CD4-positive, alpha-beta T cell treated with Interleukin-17A for 4 hours (primary cell): ENCODE results near the gene STUM.

Experiments
- DNase-seq: peaks from one replicate; pipeline ENCODE4 v3.0.0-alpha.2; 2020; ENCODE audit warnings: mixed read lengths

The STUM gene

DNA sequence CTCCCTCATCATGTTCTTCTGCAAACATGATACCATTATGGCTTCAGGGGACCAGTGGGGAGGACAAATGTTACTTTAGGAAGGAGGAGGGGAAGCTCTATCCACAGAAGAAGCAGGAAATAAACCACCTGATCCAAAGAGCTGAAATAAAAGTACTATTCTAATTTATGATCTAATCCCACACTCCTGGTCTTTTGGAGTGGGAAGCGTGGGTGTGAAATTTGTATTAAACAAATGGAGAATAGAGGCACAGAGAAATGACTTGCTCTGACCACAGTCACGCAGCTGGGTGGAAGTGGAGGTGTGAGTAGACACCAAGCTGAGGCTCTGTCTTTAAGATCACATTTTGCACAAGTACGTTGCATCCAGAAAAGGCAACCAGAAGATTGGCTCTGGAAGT lies 14.5 kb upstream of the STUM start:
- no peak for DNase-seq

DNA sequence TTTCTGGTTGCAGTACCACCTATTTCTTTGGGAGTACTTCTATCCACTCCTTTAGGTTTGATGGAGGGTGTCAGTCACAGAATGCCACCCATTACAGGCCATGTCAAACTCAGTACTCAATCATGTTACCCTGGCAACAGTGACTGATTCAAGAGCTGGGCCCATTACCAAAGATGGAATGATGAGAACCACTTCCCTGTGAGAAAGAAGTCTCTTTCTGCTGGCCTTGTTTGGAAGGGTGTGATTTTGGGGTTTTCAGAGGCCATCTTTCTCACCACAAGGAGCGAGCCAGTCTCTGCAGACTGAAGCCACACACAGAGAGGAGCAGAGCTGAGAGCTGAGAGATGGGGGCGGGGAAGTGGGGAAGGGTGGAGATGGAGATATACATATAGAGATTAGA lies 13.9 kb upstream of the STUM start:
- DNase-seq, result no peak

DNA sequence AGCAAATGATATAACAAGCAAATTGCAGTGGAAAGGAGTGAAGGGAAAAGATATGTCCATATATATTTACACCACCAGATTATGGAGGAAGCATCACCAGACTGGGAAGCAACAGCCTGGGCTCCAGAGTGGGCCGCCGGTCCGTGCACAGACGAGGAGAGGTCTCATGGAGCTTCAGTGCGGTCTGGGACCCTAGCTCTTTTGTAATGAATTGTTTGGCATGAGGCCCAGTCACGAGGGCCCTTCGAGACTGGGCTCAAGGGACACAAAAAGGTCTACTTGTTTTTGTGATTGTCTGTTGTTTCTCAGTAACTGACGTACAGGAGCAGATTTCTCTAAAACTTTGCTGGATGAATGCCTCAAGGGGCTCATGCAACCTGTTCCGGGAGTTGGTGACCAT lies 12.9 kb upstream of the STUM start:
- no peak for DNase-seq

DNA sequence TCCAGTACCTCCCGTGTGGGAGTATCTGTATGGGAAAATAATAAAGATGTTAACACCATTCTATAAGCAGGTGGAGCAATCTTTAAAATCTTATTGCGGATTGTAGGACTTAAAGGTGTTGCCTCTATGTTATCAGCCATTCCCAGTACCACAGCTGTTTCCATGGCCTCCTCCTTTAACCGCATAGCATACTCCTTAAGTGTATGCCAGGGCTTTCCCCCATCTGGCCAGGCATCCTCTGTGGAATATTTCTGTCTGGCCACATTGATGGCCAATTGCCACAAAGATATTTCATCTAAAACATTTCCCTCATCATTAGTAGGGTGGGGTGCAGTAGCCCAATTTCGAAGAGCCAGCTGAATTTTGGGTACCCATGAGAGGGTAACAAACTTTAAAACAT lies 7.3 kb upstream of the STUM start:
- DNase-seq, result no peak

DNA sequence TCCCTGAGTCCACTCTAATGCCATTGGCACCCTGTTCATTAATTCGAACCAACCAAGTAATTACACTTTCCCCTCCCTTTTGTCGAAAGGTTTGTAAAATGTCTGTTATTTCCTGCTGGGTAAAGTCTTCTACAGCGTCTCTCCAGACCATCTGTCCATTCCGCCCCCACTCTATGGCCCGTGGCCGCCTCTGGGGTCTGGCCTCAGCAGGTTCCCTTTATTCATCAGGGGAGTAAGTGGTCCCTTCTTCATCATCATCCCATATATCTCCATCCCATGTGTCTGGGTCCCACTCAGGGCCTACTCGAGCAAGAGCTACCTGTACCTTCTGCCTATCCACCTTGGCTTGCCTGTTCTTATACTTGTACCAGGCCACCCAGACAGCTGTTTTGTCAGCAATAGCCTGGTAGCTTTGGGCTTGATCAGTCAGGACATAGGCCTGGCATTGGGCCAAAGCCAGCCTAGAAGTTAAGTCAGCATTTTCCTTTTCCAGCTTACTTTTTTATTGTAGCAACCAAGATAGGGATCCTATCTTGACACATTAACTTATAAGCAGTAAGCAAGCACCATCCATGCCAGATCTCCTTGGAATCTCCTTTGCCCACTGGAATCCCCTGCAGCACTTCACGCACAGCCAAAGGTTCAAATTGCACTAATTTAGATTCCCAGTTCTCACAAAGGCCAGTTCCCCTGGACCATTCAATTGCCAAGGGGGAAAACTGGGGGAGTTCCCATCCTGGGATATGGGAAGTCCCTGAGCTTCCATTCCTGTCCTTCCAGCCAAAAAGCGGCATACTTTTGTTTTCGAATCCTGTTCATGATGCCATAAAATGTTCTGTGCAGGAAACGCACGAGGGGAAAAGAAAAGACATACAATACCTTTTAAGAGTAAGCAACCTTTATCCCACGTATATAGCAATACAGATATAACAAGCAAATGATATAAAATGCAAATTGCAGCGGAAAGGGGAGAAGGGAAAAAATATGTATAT lies 6.6 kb upstream of the STUM start:
- DNase-seq, result no peak

DNA sequence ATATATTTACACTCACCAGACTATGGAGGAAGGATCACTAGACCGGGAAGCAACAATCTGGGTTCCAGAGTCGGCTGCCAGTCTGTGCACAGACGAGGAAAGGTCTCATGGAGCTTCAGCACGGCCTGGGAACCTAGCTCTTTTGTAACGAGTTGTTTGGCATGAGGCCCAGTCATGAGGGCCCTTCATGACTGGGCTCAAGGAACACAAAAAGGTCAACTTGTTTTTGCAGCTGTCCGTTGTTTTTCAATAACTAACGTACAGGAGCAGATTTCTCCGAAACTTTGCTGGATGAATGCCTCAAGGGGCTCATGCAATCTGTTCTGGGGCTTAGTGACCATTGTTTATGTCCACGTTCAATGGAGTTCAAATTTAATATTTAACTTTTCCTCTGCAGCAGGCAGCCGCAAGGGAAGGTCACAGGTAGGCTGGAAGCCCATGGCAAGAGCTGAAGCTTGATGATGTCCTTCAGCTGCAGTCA lies 5.9 kb upstream of the STUM start:
- DNase-seq, result no peak

DNA sequence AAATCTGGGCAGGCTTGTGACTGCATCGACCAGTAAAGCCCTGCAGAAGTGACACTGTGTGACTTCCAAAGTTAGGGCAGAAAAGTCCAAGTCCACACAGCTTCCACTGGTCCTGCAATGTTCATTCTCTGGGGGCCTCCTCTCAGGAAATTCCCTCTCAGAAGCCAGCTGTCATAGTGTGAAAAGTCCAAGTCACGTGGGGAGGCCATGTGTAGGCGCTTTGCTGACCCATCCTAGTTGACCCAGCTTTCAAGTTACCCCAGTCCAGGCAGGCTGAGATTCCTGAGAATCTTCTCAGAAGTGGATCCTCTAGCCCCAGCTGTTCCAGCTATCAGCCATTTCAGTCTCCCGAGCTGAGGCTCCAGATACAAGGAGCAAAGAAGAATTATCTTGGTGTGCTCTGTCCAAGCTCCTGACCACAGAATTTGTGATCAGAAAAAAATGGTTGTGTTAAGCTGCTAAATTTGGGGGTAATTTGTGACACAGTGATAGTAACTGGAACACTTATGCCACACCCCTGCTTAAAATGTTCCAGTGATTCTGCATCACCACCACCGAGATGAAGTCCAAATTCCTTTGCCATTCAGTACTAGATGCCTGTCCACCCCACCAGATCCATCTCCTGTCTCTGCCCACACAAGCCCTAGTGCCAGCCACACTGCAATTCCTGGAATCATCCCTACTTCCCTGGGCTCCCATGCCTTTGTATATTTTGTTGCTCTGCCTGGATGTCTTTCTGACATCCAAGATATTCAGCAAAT lies 2.5 kb upstream of the STUM start:
- no peak for DNase-seq

DNA sequence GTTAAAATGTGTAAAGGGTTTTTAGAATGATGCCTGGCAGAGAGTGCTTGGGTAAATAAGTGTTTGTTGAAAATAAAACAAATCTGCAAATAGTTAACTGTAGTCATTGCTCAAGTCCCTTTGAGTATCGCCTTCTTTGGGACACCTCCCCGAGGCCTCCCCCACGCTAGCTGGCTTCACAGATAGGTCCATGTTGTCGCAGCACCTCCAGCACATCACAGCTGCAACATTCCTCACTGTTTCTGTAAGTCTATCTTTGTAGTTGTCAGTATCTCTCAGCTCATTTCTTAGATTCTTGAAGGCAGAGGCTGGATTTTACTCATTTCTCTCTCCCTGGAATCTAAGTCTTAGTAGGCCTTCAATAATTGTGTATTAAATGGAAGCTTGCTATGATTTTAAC lies 1.6 kb upstream of the STUM start:
- DNase-seq, result no peak

DNA sequence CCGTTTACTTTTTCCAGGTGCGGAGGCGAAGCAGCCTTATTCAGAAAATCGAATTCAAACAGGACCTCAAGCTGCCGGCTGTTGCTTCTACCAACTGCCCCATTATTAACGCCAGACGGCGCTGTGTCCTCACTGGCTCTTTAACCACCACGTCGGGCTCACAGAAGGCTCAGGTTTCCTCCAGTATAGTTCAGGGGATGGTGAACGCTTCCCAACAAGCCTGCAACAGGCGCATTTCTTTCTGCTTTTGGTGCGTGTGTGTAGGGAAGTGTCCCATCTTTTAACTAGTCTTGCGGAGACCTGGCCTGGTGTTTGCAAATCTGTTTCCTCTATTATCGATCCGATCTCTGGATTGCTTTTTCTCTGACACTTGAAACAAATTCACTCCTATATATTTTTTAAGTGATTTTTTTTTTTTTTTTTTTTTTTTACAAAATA lies 791 bp upstream of the STUM start:
- peak; percentile 74 for DNase-seq

DNA sequence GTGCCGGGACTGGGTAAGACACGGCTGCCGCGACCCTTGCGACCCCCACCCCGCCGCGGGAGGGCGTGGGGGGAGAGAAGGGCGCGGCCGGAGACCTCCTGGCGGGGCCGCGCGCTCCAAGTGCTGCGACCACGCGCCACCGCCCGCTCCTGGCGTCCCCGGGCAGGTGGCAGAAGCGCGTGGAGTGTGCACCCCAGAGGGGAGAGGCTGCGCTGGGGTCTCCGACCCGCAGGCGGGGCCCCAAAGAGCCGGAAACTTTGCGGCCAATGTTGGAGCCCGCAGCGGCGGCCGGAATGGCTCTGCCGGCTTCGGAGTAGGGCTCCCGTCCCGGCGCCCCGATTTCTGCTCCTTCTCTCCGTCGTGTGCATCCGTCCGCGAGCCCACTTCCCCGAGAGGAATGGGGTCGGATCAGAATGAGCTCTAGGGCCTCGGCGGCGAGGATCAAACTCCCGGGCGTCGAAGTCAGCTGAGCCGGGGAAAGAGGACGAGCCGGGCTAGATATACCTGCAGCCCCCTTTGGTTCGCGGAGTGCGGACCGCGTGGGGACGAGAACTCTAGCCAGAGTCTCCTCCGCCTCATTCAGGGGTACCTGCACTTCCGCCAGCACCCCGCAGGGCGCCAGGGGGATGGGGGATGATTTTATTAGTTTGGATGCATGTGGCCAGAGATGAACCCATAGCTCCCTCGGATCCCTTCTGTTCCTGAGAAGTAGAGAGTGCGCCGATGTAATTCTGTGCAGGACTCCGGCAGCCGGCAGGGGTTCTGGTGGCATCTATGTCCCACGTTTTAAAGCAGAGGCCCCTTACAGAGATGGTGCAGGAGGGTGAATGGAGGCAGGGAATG lies 751 bp downstream of the STUM start:
- DNase-seq, result peak; percentile 27

DNA sequence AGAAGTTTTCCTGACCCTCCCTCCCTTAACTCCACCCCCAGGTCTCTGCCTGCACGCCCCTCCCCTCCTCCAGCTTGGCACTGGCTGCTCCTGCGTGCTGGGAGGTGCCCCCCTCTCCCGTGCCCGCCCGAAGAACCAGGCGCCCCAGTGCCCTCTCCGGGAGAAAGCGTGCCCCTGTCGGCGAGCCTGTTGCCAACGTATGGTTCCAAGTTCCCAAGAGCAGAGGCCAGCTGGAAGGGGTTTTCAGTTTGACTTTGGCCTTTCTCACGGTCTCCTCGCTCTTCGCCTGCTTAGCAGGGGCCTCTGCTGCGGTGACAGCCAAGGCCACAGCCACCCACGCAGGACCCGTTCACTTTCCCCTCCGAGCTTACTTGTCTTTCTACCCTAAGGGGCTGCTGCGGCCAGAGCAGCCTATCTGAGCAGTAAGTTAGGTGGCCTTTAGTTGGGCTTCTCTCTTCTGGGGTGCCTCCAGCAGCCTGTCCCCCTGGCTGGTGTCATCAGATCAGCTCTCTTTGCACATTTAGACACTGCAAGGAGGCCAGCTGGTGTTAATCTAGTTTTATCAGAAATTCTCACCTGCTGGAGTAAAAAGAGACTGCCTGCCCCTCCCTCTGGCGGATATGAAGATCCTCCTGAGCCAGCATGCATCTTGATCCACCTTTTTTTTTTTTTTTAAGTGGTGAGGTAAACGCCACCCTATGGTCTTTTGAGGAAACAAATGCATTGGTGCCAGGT lies 1.5 kb downstream of the STUM start:
- DNase-seq, result peak; percentile 39

DNA sequence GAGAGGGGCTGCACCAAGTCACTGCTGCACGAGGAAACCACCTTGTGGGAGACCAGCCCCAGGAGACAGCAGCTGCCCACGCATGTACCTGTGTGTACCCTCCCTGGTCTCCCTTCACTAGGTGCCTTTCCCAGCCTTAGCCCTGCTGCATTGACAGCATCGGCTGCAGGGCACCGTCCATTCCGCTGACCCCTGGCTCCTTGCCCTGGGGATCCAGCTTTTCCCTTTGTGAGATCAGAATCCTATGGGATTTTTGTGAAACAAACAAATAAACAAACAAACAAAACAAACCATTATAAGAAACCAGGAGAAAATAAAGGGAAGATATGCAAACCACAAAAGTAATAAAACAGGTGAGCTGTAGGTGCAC lies 2.1 kb downstream of the STUM start:
- DNase-seq, result no peak

DNA sequence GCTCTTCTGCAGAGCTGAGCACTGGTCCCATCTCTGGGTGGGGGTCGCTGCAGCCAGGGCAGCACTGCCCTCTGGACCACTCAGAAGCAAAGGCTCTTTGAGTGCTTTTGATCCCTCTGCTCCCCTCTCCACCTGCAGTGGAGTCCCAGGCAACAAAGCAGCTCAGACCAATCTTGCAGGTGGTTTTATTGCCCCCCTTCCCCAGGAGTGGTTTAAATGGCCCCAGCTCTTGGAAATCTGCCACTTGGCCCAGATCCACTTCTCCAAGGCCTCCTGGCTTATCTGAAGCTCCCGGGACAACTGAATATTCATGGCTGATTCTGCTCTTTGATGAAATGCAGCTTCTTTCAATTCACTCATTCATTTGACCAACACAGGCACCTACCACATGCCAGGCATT lies 2.7 kb downstream of the STUM start:
- DNase-seq, result no peak

DNA sequence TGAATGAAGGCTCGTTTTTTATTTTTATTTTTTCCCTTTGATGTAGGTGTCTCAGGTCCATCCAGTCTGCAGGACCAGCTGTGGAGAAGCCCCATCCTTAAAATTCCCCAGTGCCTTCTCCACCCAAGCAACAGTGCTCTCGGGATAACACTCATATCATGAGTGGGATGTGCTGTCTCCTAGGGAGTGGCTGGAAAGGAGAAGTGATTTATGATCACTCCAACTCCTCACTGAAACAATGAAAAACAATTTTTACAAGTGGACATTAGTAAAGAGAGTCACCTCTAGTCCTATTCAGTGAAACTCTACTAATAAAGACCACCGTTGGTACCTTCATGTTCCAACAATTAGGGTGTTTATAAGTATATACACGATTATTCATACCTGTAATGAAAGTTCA lies 3.5 kb downstream of the STUM start:
- DNase-seq, result no peak

DNA sequence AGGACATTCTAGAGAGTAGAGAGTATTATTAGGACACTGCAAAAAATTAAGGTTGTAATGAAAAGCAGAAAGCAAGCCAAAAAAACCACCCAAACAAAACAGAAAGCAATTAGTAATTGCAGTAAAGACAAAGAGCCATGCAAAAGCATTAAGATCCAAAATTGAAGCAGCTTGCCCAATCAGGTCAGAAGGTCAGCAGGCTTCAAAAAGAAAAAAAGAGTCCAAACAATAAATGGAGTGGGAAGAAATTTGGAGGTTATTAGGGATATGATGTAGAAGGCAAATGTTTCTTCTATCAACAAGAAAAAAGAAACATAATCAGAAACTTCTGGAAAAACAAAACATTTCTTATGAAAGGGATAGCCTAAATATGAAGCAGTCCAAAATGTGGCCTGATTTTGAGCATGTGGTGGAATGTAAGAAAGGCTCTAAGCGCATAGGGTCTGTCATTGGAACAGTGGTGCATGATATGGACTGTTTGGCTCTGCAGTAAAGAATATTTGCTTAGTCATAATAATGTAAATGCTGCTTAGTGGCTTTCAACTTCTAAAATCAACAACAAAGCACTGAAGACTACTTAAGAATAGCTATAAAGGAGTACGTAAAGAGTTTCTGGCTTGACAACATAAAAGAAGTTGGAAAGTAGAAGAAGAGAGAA lies 4.8 kb downstream of the STUM start:
- DNase-seq, result no peak

DNA sequence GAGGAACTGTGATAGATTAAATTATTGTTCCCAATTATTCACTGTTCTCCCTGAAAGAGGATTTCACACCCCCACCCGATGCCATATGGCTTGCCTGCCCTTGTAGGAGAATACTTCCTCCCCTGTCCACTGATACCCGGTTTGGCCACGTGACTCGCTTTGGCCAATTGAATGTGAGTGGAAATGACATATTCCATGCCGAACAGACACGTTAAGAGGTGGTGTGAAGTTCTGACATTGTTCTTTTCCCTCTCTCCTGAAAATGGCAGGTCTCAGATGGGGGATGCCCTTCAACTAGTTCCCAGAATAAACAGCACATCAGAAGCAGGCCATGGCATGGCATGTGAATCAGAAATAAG lies 5.3 kb downstream of the STUM start:
- no peak for DNase-seq

DNA sequence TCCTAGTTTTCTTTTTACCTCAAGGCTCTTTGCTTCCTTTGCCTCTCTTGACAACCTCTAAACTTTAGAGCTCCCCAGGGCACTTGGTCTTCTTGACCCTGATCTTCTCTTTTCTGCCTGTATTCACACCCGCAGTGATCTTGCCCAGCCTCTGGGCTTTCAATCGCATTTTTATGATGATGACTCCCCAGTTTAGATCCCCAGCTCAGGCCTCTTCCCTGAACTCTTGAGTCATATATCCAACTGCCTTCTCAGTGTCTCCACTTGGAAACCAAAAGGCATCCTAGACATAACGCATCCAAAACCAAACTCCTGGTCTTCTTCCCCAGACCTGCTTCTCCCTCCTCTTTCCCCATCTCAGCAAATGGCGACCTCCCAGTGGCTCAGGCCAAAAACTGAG lies 6.5 kb downstream of the STUM start:
- no peak for DNase-seq

DNA sequence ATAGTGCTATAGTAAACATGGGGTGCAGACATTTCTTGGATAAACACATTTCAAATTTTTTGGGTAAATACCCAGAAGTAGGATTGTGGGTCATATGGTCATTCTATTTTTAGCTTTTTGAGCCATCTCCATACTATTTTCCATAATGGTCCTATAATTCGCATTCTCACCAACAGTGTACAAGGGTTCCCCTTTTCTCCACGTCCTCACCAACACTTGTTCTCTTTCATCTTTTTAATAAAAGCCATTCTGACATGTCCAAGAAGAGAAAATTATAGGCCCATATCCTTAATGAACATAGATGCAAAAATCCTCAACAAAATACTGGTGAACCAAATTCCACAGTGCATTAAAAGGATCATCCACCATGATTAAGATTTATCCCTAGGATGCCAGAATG lies 8.9 kb downstream of the STUM start:
- no peak for DNase-seq

DNA sequence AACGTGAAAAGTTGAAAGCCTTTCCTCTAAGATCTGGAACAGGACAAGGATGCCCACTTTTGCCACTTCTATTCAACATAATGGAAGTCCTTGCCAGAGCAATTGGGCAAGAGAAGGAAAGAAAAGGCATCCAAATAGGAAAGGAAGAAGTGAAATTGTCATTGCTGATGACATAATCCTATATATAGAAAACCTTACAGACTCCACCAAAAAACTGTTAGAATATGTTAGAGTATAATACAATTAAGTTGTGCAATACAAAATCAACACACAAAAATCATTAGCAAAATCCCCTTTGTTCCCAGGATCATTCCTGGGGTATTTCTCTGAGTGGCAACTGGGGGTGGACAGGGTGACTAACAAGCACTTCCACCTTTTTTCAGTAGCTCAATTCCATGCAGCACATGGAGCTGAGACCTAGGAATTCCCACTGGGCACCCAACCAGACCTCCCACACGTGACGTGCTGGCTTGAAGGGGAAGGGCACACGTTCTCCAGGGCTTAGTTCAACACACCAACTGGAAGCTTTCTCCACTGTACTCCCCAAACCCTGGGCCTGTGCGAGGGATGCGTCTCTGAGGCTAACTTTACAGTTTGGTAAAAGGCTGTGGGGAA lies 9.6 kb downstream of the STUM start:
- no peak for DNase-seq

DNA sequence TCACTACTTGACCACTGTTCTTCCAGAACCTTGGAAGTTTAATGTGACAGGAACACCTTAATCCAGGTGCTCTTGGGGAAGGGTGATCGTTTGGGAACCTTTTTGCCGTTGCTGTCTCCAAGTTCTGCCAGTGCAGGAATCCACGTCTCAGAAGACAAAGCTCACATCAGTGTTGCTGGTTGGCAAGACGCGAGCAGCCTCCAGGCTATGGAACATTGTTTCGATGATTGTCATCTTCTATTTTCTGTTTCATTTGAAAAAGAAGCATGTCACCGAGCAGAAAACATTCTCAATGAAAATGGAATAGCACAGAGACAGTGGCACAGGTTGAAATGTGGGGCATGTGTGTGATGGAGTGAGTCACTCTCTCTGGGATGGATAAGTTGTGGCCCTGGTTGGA lies 11.7 kb downstream of the STUM start:
- no peak for DNase-seq

DNA sequence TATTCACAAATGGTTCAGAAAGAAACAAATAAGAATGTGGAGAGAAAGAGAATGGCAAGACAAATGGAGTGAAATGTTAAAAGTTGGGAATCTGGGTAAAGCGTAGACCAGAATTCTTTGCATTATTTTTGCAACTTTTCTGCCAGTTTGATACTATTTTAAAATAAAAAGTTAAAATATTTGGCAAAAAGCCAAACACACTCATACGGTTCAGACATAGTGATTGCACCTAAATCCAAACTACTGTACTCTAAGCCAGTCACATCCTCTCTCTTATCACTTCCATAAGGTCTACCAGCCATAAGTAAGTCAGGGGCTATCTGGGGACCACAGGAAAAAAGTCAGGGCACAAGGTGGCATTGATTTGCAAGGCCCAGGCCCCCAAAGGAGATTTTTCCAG lies 14.4 kb downstream of the STUM start:
- DNase-seq, result no peak
